ENCODE measurements around the gene LTF. TPM values are rescaled to one million over a fixed set of nuclear protein-coding genes. Genes with fewer than 3 reads are reported as not detected.

LTF gene
- total RNA-seq, 1 donor from 2014 or later: not detected

- DNase-seq (ENCODE audit: low read depth): no peak
- Histone ChIP-seq H3K27me3 (ENCODE audit: control insufficient read depth, insufficient read depth, low read length) (peaks cover 2% of the 10 kb centered on the region), H3K36me3 (ENCODE audit: control insufficient read depth, insufficient read depth, low read length) (no peaks in the 10 kb centered on the region), H3K4me3 (ENCODE audit: low read depth, low read length) (no peak overlapping the region)
- TF ChIP-seq, protein P1, sequence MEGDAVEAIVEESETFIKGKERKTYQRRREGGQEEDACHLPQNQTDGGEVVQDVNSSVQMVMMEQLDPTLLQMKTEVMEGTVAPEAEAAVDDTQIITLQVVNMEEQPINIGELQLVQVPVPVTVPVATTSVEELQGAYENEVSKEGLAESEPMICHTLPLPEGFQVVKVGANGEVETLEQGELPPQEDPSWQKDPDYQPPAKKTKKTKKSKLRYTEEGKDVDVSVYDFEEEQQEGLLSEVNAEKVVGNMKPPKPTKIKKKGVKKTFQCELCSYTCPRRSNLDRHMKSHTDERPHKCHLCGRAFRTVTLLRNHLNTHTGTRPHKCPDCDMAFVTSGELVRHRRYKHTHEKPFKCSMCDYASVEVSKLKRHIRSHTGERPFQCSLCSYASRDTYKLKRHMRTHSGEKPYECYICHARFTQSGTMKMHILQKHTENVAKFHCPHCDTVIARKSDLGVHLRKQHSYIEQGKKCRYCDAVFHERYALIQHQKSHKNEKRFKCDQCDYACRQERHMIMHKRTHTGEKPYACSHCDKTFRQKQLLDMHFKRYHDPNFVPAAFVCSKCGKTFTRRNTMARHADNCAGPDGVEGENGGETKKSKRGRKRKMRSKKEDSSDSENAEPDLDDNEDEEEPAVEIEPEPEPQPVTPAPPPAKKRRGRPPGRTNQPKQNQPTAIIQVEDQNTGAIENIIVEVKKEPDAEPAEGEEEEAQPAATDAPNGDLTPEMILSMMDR (IDR thresholded peaks at IDR 0.05; ENCODE audit: insufficient read depth, low read length, poor library complexity, severe bottlenecking): peak; percentile 62
Measured at GRCh38 chr3:46449755-46450552, 14.8 kb downstream of the LTF start.

DNA sequence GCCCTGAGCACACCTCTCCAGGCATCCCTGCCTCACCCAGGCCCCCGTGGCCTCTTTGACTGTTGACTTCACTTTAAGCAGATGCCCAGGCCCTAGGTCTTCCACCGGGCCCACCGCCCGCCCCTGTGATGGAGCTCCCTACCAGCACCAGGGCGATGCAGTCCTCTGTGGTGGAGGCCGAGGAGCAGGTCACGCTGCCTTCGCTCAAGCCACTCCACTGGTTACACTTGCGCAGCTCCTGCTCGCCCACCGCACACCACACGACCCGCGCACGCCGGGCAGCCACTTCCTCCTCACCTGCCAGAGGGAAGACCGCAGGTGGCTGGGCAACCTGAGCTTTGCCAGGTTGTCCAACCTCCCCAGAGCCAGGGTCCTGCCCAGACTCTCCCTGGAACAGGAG is 16.0 kb downstream of the LTF start:
- no peak for DNase-seq (ENCODE audit: low read depth)
- H3K4me3 ChIP-seq (ENCODE audit: low read depth, low read length): no peak overlapping the region
- TF ChIP-seq, protein P1 (IDR thresholded peaks at IDR 0.05; ENCODE audit: insufficient read depth, low read length, poor library complexity, severe bottlenecking): no peak
- no peaks in the 10 kb centered on the region for H3K36me3 ChIP-seq (ENCODE audit: control insufficient read depth, insufficient read depth, low read length)
- H3K27me3 ChIP-seq (ENCODE audit: control insufficient read depth, insufficient read depth, low read length): no peaks in the 10 kb centered on the region

- no peak for DNase-seq (ENCODE audit: low read depth)
- no peaks in the 10 kb centered on the region for H3K36me3 ChIP-seq (ENCODE audit: control insufficient read depth, insufficient read depth, low read length)
- H3K4me3 ChIP-seq (ENCODE audit: low read depth, low read length): no peak overlapping the region
- TF ChIP-seq, protein P1 (IDR thresholded peaks at IDR 0.05; ENCODE audit: insufficient read depth, low read length, poor library complexity, severe bottlenecking): no peak
- H3K27me3 ChIP-seq (ENCODE audit: control insufficient read depth, insufficient read depth, low read length): no peaks in the 10 kb centered on the region
Measured at GRCh38 chr3:46447228-46447985, 17.3 kb downstream of the LTF start.

GRCh38 chr3:46442576-46443530 is 21.9 kb downstream of the LTF start:
- TF ChIP-seq, protein P1 (IDR thresholded peaks at IDR 0.05; ENCODE audit: insufficient read depth, low read length, poor library complexity, severe bottlenecking): no peak
- no peak overlapping the region for H3K4me3 ChIP-seq (ENCODE audit: low read depth, low read length)
- DNase-seq (ENCODE audit: low read depth): no peak
- no peaks in the 10 kb centered on the region for H3K36me3 ChIP-seq (ENCODE audit: control insufficient read depth, insufficient read depth, low read length)
- H3K27me3 ChIP-seq (ENCODE audit: control insufficient read depth, insufficient read depth, low read length): no peaks in the 10 kb centered on the region

GRCh38 chr3:46440531-46441294 is 24.0 kb downstream of the LTF start:
- no peaks in the 10 kb centered on the region for H3K27me3 ChIP-seq (ENCODE audit: control insufficient read depth, insufficient read depth, low read length)
- no peak for DNase-seq (ENCODE audit: low read depth)
- TF ChIP-seq, protein P1 (IDR thresholded peaks at IDR 0.05; ENCODE audit: insufficient read depth, low read length, poor library complexity, severe bottlenecking): no peak

More at GRCh38 chr3:46440531-46441294, 24.0 kb downstream of the LTF start:
- Histone ChIP-seq H3K4me3 (ENCODE audit: low read depth, low read length) (no peak overlapping the region), H3K36me3 (ENCODE audit: control insufficient read depth, insufficient read depth, low read length) (no peaks in the 10 kb centered on the region)

Measured in kidney epithelial cell (primary cell).